GM12874 (cell line): ENCODE measurements around the gene CENPA.

Source experiments
- TF ChIP-seq, protein P1 (sequence below): IDR thresholded peaks from 2 replicates; pipeline ENCODE4 v1.5.1; 2011; ENCODE audit warnings: low read depth, mild to moderate bottlenecking, control low read depth, low read length, moderate library complexity; ENCODE audit not compliant: insufficient read depth

Gene CENPA

DNA sequence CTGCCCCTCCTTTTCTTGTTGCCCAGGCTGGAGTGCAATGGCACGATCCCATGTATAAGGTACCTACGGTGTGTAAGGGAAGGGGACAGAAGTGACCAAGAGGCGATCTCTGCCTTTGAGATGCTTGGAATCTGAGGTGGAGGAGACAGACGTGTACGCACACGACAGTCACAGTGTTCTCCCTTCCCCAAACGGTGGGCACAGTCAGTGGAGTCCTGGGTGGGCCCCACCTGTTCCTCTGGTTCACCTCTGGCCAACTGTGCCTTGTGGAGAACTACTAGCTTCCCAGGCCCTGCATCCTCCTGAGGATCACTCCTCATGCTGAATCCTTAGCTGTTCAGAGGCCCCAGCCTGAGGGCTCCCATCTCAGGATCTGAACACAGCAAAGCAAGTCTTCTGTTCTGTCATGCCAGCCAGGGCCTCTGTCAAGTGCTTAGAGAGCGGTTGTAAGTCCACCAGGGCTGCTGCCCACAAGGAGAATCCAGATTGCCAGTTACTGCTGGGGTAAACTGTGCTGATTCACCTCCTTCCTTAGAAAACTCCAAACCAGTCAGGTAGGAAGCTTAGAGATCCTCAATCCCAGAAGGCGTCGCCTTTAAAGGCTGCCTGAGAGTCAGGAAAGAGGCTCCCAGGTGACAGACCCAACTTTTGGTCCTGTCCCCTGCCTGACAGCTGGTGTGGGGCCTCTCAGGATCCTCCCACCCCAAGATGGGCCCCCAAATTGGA lies 20.2 kb upstream of the CENPA start:
- TF ChIP-seq, protein P1, sequence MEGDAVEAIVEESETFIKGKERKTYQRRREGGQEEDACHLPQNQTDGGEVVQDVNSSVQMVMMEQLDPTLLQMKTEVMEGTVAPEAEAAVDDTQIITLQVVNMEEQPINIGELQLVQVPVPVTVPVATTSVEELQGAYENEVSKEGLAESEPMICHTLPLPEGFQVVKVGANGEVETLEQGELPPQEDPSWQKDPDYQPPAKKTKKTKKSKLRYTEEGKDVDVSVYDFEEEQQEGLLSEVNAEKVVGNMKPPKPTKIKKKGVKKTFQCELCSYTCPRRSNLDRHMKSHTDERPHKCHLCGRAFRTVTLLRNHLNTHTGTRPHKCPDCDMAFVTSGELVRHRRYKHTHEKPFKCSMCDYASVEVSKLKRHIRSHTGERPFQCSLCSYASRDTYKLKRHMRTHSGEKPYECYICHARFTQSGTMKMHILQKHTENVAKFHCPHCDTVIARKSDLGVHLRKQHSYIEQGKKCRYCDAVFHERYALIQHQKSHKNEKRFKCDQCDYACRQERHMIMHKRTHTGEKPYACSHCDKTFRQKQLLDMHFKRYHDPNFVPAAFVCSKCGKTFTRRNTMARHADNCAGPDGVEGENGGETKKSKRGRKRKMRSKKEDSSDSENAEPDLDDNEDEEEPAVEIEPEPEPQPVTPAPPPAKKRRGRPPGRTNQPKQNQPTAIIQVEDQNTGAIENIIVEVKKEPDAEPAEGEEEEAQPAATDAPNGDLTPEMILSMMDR, result no peak

DNA sequence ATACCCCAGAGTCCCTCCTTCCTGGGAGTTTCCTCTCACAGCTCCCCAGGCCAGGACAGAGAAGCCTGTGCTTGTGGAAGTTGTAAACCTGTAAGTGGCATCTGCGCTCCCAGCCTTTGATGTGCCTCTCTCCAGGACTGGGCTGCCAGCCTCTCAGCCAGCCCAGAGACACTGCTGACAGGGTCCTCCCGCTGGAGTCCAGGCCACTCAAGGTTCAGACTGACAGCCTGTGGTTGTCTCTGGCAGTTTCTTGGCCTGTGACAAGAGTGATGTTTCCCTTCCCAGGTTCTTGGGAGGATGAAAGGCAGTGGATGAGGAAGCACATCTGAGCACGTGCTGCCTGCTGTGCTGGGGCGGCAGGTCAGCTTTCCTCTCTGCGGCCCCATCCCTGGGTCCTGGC lies 18.7 kb upstream of the CENPA start:
- TF ChIP-seq, protein P1, result no peak

DNA sequence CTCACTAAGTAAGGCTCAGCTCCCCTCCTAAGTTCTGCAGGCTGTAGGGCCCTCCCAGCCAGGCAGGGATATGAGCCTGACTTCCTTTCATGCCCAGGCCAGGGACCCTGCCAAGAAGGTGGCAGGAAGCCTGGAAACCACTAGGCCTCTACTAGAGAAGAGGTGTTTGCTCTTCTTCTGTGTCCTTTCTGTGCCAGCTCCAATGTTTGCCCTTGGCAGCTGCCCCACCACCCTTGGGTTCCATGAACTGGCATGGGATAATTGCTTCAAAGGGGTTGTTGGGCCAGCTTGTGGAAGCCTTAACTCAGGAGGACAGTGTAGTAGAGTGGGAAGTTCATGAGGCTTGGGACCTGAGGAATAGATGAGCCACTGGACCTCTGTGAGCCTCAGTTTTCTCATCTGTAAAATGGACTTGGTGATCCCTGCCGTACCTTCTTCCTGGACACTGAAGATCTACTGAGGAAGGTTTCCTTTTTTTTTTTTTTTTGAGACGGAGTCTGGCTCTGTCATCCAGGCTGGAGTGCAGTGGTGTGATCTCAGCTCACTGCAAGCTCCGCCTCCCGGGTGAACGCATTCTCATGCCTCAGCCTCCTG lies 17.9 kb upstream of the CENPA start:
- TF ChIP-seq, protein P1, result no peak

DNA sequence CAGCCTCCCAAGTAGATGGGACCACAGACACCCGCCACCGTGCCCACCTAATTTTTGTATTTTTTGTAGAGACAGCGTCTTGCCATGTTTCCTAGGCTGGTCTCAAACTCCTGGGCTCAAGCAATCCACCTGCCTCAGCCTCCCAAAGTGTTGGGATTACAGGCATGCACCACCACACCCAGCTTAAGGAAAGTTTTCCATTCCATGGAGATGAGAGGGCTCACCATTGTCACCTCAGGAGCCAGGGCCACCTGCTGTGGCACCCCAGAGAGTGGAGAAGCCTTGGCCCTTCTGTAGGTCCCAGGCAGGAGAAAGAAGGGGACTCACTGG lies 17.1 kb upstream of the CENPA start:
- TF ChIP-seq, protein P1, result no peak

DNA sequence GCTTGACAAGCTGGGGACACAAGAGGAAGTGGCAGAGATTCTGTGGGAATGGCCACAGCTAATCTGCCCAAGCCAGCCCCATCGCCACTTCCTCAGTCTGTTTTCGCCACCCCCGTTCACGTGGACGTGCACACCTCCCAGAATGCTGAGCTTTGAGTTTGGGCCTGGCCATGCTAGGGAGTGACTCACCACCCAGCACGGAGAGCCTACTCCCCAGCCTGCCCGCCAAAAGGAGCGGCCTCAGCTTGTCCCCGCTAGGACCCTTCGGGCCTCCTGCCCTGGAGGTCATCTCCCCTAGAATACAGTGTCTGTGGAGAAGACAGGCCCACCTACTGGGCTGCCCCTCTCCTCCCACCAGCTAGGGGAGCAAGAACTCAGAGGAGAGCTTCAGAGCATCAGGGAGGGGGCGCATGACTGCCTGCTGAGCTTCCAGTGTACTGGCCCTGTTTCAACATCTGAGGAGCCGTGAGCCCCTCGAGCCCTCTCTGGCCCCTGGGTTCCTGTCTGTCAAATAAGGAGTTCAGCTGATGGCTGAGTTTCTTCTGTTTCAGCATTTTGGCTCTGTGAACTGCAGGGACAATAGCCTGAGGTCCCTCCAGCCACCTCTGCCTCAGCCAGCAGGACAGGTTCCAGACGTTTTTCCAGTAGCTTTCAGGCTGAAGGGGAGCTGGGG lies 16.6 kb upstream of the CENPA start:
- TF ChIP-seq, protein P1, result no peak

DNA sequence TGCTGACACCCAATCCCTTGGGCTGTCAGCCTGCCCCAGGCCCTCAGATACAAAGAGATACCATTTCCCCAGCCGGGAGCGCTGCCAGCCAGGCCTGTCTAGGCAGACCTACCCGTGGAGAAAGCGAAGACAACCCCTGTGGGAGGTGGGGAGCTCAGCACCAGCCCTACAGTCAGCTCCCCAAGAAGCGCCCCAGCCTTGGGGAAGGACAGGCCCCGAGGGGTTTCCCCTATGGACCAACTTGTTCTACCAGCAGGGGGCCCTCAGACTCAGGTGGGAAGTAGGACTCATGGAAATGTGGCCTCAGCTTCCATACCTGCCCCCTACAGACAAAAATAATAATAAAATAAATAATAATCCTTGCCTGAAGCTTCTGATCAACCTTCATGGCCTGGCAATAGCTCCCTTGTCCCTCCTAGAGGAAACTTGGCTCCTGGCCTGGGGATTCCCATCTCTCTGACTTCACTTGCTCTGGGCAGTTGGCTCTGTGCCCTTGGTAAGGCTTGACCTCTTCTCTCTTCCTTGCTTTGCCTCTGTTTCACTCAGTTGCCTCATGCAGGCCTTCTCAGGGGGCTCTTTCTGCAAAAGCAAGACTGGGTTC lies 14.8 kb upstream of the CENPA start:
- TF ChIP-seq, protein P1, result peak; percentile 57
